Endothelial cell of umbilical vein (primary cell): ENCODE measurements around the gene SEMA3A.

ENCODE experiments used
- CTCF ChIP-seq, 2 donors: IDR thresholded peaks; 1 replicate in 1 of 2; 2 replicates in 1 of 2; pipeline ENCODE4 v1.5.1; 2011; ENCODE audit warnings: low read length in 2 of 2, mild to moderate bottlenecking in 2 of 2, moderate library complexity in 2 of 2, control low read depth in 1 of 2, inconsistent platforms in 1 of 2, low read depth in 1 of 2; ENCODE audit not compliant: insufficient read depth in 1 of 2; ENCODE audit errors: extremely low read depth in 1 of 2
- EZH2 ChIP-seq: IDR thresholded peaks from 2 replicates; pipeline ENCODE4 v1.6.1; 2012; ENCODE audit warnings: borderline replicate concordance, low read depth, mild to moderate bottlenecking, moderate library complexity, low read length, inconsistent platforms; ENCODE audit not compliant: severe bottlenecking
- GATA2 ChIP-seq: IDR thresholded peaks from 2 replicates; pipeline ENCODE4 v1.7.0; 2011; ENCODE audit warnings: low read depth, mild to moderate bottlenecking, moderate library complexity, mixed read lengths, low read length; ENCODE audit not compliant: insufficient read length, insufficient read depth
- JUN ChIP-seq: IDR thresholded peaks from 2 replicates; pipeline ENCODE4 v1.6.1; 2011; ENCODE audit warnings: borderline replicate concordance, low read depth; ENCODE audit not compliant: insufficient read length, insufficient read depth
- MAX ChIP-seq: IDR thresholded peaks from 2 replicates; pipeline ENCODE4 v1.6.1; 2011; ENCODE audit not compliant: insufficient read depth, insufficient read length
- MYC ChIP-seq: IDR thresholded peaks from one replicate; pipeline ENCODE4 v1.6.1; 2011; ENCODE audit warnings: mild to moderate bottlenecking, low read depth, low read length
- POLR2A ChIP-seq: IDR thresholded peaks from 2 replicates; pipeline ENCODE4 v1.6.1; 2012; ENCODE audit warnings: low read depth, mild to moderate bottlenecking, control low read depth, low read length
- POLR2AphosphoS5 ChIP-seq: IDR thresholded peaks from 2 replicates; pipeline ENCODE4 v1.6.1; 2012; ENCODE audit warnings: low read depth, mild to moderate bottlenecking, control low read depth, low read length, moderate library complexity; ENCODE audit not compliant: insufficient read depth

- TF ChIP-seq EZH2 (no peak), POLR2AphosphoS5 (no peak), CTCF (IDR thresholded peaks at IDR 0.05; ENCODE audit: extremely low read depth in 1 of 2, insufficient read depth in 1 of 2, low read depth in 1 of 2, low read length in 2 of 2) (no peak), MYC (no peak), POLR2A (no peak), JUN (no peak), GATA2 (no peak), MAX (no peak)
Observed at GRCh38 chr7:84069999-84070500, 124.5 kb downstream of the SEMA3A start.
